ENCODE data around the gene NAT8. TPM values are rescaled to one million over a fixed set of nuclear protein-coding genes. Genes with fewer than 3 reads are reported as not detected.
"Not testable (repeated sequence)": the region's sequence is repeated elsewhere in the genome, so short reads cannot be mapped to it uniquely, and the experiment has no call there.

Gene NAT8
- total and polyA plus RNA-seq, 2 experiments from 2014 or later = not detected

- peak; percentile 62 to 72 for TF ChIP-seq CTCF (conservative IDR thresholded peaks at IDR 0.05; ENCODE audit: low read depth in 2 of 2)
- ATAC-seq (peak; percentile 85), DNase-seq (ENCODE audit: low spot score) (peak; percentile 81)
- H3K36me3 Mint-ChIP-seq (ENCODE audit: low read depth); H3K27ac ChIP-seq (ENCODE audit: low read depth); H3K9me3 Mint-ChIP-seq; H3K9me2 ChIP-seq (ENCODE audit: insufficient read depth); H3K4me3 Mint-ChIP-seq; H4K20me1 ChIP-seq (replicated peaks; ENCODE audit: insufficient read depth); H3K4me3 ChIP-seq; H3K4me1 ChIP-seq (ENCODE audit: insufficient read depth); H3K27me3 Mint-ChIP-seq (ENCODE audit: insufficient read depth, low read depth, poor library complexity); H3K36me3 ChIP-seq (ENCODE audit: insufficient read depth); H3K27ac Mint-ChIP-seq; H3F3A ChIP-seq (replicated peaks; ENCODE audit: low read depth); H3K79me2 ChIP-seq (replicated peaks; ENCODE audit: insufficient read depth); H3K4me1 Mint-ChIP-seq; H3K27me3 ChIP-seq (ENCODE audit: insufficient read depth): not testable (repeated sequence)
- H3K4me2 ChIP-seq = peak overlapping the region; percentile 18; the same call in 1 of the 2 replicates
- H2AFZ ChIP-seq = 0 out of 2 replicates have a peak overlapping the region, but pooled peaks have one; percentile 12
These were observed 37.8 kb upstream of the NAT8 start for GRCh38 chr2:73679951-73680571.

GRCh38 chr2:73679237-73679636, 37.0 kb upstream of the NAT8 start:
- H3K4me3 ChIP-seq; H3K27ac ChIP-seq (ENCODE audit: low read depth); DNase-seq (ENCODE audit: low spot score); H2AFZ ChIP-seq; H3K4me2 ChIP-seq; H3K27ac Mint-ChIP-seq; H3K36me3 ChIP-seq (ENCODE audit: insufficient read depth); H3K27me3 Mint-ChIP-seq (ENCODE audit: insufficient read depth, low read depth, poor library complexity); H3K27me3 ChIP-seq (ENCODE audit: insufficient read depth); H3K36me3 Mint-ChIP-seq (ENCODE audit: low read depth); ATAC-seq; H3K9me2 ChIP-seq (ENCODE audit: insufficient read depth); H3K4me1 Mint-ChIP-seq; H3K79me2 ChIP-seq (replicated peaks; ENCODE audit: insufficient read depth); H3K4me3 Mint-ChIP-seq; H4K20me1 ChIP-seq (replicated peaks; ENCODE audit: insufficient read depth); H3K4me1 ChIP-seq (ENCODE audit: insufficient read depth); H3F3A ChIP-seq (replicated peaks; ENCODE audit: low read depth); H3K9me3 Mint-ChIP-seq: not testable (repeated sequence)

DNA sequence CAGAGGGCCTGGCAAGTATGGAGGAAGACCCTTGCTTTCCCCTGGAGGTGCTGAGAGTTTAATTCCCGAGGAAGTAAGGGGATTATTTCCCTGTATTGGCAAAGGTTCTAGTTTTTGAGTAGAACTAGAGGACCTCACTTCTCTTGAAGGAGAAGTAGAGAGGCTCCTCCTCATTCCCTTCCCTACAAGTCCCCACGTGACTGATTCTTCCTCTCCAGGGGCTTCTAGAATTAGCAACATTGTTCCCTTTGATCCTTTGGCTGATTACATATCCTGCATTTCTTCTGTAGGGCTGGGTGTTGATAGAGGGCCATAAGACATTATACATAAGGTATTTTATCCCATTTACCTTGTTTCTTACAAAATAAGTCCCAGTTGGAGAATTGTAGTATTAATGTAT, 35.8 kb upstream of the NAT8 start:
- not testable (repeated sequence) for H3K4me1 Mint-ChIP-seq; H3F3A ChIP-seq (replicated peaks; ENCODE audit: low read depth); H3K4me1 ChIP-seq (ENCODE audit: insufficient read depth); H3K4me3 Mint-ChIP-seq; H3K27ac ChIP-seq (ENCODE audit: low read depth); H3K27me3 Mint-ChIP-seq (ENCODE audit: insufficient read depth, low read depth, poor library complexity); H3K36me3 ChIP-seq (ENCODE audit: insufficient read depth); H3K9me3 Mint-ChIP-seq; H3K27ac Mint-ChIP-seq; H3K79me2 ChIP-seq (replicated peaks; ENCODE audit: insufficient read depth); H3K27me3 ChIP-seq (ENCODE audit: insufficient read depth); H3K36me3 Mint-ChIP-seq (ENCODE audit: low read depth); DNase-seq (ENCODE audit: low spot score); H3K4me2 ChIP-seq; H4K20me1 ChIP-seq (replicated peaks; ENCODE audit: insufficient read depth); H3K9me2 ChIP-seq (ENCODE audit: insufficient read depth); H3K4me3 ChIP-seq; ATAC-seq; H2AFZ ChIP-seq

DNA sequence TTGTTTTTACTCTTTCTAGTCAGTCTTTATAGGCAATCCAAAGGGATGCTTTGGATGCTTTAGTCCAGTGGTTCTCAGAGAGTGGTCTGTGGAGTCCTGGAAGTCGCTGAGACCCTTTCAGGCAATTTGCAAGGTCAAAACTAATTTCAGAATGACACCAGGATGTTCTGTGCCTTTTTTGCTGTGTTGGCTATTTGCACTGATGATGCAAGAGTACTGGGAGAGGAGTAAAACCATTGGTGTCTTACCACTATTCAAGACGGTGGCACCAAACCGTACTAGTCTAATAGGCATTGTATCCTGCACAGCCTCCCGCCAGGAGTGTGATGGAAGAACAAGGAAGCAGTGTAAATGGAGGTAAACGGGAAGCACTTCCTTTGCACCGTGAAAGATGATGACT, 34.0 kb upstream of the NAT8 start:
- not testable (repeated sequence) for H3K36me3 ChIP-seq (ENCODE audit: insufficient read depth); H4K20me1 ChIP-seq (replicated peaks; ENCODE audit: insufficient read depth); H3K27me3 Mint-ChIP-seq (ENCODE audit: insufficient read depth, low read depth, poor library complexity); H3K79me2 ChIP-seq (replicated peaks; ENCODE audit: insufficient read depth); H3K27me3 ChIP-seq (ENCODE audit: insufficient read depth); H3K4me2 ChIP-seq; H3K36me3 Mint-ChIP-seq (ENCODE audit: low read depth); H3K9me3 Mint-ChIP-seq; H3K4me3 ChIP-seq; H3F3A ChIP-seq (replicated peaks; ENCODE audit: low read depth); DNase-seq (ENCODE audit: low spot score); H3K27ac ChIP-seq (ENCODE audit: low read depth); H3K27ac Mint-ChIP-seq; H3K4me1 ChIP-seq (ENCODE audit: insufficient read depth); ATAC-seq; H3K4me3 Mint-ChIP-seq; H3K9me2 ChIP-seq (ENCODE audit: insufficient read depth); H2AFZ ChIP-seq; H3K4me1 Mint-ChIP-seq

DNA sequence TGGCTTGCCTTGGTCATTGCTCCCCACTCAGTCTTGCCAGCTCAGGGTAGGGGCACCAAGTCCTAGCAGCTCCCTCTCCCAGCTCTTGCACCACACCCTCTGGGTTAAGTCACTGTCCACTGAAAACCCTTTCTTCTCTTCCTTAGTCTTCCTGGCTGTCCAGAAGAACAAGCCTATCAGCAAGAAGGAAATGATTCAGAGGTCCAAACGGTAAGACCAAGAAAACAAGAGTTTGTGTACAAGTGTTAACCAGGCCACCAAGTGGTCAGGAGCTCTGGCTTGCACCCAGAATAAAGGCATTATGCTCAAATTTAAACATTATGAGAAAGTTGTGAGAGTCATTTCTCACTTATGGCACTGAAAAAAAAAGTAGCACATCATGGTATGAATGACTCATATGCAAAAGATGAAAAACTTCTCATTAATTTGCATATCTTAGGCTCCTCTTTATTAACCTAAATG, 32.5 kb upstream of the NAT8 start:
- H3K4me1 ChIP-seq (ENCODE audit: insufficient read depth); H3F3A ChIP-seq (replicated peaks; ENCODE audit: low read depth); H3K27ac Mint-ChIP-seq; H3K4me2 ChIP-seq; H3K4me3 ChIP-seq; H3K27me3 Mint-ChIP-seq (ENCODE audit: insufficient read depth, low read depth, poor library complexity); H3K9me2 ChIP-seq (ENCODE audit: insufficient read depth); ATAC-seq; H2AFZ ChIP-seq; H3K9me3 Mint-ChIP-seq; DNase-seq (ENCODE audit: low spot score); H3K4me3 Mint-ChIP-seq; H4K20me1 ChIP-seq (replicated peaks; ENCODE audit: insufficient read depth); H3K36me3 ChIP-seq (ENCODE audit: insufficient read depth); H3K36me3 Mint-ChIP-seq (ENCODE audit: low read depth); H3K27ac ChIP-seq (ENCODE audit: low read depth); H3K79me2 ChIP-seq (replicated peaks; ENCODE audit: insufficient read depth); H3K4me1 Mint-ChIP-seq; H3K27me3 ChIP-seq (ENCODE audit: insufficient read depth): not testable (repeated sequence)

DNA sequence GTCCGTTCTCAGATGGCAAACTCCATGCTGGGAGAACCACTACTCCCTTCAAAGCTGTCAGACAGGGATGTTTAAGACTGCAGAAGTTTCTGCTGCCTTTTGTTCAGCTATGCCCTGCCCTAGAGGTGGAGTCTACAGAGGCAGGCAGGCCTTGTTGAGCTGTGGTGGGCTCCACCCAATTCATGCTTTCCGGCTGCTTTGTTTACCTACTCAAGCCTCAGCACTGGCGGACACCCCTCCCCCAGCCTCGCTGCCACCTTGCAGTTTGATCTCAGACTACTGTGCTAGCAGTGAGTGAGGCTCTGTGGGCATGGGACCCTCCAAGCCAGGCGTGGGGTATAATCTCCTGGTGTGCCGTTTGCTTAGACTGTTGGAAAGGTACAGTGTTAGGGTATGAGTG, 27.8 kb upstream of the NAT8 start:
- H3K27ac ChIP-seq (ENCODE audit: low read depth); H3K27me3 Mint-ChIP-seq (ENCODE audit: insufficient read depth, low read depth, poor library complexity); H3K36me3 ChIP-seq (ENCODE audit: insufficient read depth); H3K4me2 ChIP-seq; H3K9me2 ChIP-seq (ENCODE audit: insufficient read depth); H3K4me3 ChIP-seq; H3F3A ChIP-seq (replicated peaks; ENCODE audit: low read depth); ATAC-seq; H3K79me2 ChIP-seq (replicated peaks; ENCODE audit: insufficient read depth); H3K27ac Mint-ChIP-seq; H3K36me3 Mint-ChIP-seq (ENCODE audit: low read depth); H3K9me3 Mint-ChIP-seq; DNase-seq (ENCODE audit: low spot score); H3K4me1 Mint-ChIP-seq; H2AFZ ChIP-seq; H3K4me1 ChIP-seq (ENCODE audit: insufficient read depth); H3K27me3 ChIP-seq (ENCODE audit: insufficient read depth); H3K4me3 Mint-ChIP-seq; H4K20me1 ChIP-seq (replicated peaks; ENCODE audit: insufficient read depth): not testable (repeated sequence)

All from GM23338 (cell line).